ENCODE results near the gene PTDSS2. TPM values are rescaled to one million over a fixed set of nuclear protein-coding genes. Genes with fewer than 3 reads are reported as not detected.

PTDSS2 gene
- total and polyA plus RNA-seq, 2 experiments from 2014 or later = 22.7 to 145 TPM

DNA sequence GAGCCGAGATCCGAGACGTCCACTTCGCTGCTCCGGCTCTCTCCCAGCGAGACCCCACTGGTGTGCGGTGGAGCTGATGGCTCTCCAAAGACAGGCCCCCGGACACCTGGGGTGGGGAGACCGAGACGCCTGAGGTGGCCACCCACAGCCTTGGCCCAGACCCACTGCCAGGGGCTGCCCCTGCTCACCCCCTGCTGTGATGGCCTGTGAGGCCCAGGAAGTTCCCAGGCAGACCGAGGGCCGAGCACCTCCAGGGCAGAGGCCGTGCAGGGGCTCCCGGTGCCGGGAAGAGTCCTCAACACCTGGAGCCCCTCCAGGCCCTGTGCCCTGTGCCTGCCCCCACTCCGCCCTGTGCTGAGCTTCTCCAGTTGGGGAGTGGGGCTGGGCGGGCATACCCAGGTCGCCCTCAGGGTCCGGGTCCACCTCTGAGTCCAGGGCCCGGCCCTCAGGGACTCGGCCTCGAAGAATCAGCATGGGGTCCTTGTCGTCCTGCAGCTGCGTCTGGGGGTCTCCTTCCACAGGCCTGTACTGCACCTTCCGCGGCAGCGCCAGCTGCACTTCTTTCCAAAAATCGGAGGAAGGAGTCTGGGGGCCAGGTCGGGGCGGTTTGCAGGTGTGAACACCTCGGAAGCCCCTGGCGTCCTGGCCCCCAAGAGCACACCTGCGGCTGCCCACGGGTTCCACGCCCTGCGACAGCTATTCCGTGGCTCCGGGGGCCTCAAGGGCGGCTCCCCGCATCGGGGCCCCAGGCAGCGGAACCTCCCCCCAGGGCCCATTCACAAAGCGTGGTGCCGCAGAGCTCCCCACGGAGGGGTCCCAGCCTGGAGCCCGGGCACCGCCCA lies 43.9 kb upstream of the PTDSS2 start (continued):
- TF ChIP-seq, protein P1, sequence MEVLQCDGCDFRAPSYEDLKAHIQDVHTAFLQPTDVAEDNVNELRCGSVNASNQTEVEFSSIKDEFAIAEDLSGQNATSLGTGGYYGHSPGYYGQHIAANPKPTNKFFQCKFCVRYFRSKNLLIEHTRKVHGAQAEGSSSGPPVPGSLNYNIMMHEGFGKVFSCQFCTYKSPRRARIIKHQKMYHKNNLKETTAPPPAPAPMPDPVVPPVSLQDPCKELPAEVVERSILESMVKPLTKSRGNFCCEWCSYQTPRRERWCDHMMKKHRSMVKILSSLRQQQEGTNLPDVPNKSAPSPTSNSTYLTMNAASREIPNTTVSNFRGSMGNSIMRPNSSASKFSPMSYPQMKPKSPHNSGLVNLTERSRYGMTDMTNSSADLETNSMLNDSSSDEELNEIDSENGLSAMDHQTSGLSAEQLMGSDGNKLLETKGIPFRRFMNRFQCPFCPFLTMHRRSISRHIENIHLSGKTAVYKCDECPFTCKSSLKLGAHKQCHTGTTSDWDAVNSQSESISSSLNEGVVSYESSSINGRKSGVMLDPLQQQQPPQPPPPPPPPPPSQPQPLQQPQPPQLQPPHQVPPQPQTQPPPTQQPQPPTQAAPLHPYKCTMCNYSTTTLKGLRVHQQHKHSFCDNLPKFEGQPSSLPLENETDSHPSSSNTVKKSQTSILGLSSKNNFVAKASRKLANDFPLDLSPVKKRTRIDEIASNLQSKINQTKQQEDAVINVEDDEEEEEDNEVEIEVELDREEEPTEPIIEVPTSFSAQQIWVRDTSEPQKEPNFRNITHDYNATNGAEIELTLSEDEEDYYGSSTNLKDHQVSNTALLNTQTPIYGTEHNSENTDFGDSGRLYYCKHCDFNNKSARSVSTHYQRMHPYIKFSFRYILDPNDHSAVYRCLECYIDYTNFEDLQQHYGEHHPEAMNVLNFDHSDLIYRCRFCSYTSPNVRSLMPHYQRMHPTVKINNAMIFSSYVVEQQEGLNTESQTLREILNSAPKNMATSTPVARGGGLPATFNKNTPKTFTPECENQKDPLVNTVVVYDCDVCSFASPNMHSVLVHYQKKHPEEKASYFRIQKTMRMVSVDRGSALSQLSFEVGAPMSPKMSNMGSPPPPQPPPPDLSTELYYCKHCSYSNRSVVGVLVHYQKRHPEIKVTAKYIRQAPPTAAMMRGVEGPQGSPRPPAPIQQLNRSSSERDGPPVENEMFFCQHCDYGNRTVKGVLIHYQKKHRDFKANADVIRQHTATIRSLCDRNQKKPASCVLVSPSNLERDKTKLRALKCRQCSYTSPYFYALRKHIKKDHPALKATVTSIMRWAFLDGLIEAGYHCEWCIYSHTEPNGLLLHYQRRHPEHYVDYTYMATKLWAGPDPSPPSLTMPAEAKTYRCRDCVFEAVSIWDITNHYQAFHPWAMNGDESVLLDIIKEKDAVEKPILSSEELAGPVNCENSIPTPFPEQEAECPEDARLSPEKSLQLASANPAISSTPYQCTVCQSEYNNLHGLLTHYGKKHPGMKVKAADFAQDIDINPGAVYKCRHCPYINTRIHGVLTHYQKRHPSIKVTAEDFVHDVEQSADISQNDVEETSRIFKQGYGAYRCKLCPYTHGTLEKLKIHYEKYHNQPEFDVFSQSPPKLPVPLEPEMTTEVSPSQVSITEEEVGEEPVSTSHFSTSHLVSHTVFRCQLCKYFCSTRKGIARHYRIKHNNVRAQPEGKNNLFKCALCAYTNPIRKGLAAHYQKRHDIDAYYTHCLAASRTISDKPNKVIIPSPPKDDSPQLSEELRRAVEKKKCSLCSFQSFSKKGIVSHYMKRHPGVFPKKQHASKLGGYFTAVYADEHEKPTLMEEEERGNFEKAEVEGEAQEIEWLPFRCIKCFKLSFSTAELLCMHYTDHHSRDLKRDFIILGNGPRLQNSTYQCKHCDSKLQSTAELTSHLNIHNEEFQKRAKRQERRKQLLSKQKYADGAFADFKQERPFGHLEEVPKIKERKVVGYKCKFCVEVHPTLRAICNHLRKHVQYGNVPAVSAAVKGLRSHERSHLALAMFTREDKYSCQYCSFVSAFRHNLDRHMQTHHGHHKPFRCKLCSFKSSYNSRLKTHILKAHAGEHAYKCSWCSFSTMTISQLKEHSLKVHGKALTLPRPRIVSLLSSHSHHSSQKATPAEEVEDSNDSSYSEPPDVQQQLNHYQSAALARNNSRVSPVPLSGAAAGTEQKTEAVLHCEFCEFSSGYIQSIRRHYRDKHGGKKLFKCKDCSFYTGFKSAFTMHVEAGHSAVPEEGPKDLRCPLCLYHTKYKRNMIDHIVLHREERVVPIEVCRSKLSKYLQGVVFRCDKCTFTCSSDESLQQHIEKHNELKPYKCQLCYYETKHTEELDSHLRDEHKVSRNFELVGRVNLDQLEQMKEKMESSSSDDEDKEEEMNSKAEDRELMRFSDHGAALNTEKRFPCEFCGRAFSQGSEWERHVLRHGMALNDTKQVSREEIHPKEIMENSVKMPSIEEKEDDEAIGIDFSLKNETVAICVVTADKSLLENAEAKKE (CRISPR knock-in tag; IDR thresholded peaks at IDR 0.05) = no peak
- TF ChIP-seq, protein P2, sequence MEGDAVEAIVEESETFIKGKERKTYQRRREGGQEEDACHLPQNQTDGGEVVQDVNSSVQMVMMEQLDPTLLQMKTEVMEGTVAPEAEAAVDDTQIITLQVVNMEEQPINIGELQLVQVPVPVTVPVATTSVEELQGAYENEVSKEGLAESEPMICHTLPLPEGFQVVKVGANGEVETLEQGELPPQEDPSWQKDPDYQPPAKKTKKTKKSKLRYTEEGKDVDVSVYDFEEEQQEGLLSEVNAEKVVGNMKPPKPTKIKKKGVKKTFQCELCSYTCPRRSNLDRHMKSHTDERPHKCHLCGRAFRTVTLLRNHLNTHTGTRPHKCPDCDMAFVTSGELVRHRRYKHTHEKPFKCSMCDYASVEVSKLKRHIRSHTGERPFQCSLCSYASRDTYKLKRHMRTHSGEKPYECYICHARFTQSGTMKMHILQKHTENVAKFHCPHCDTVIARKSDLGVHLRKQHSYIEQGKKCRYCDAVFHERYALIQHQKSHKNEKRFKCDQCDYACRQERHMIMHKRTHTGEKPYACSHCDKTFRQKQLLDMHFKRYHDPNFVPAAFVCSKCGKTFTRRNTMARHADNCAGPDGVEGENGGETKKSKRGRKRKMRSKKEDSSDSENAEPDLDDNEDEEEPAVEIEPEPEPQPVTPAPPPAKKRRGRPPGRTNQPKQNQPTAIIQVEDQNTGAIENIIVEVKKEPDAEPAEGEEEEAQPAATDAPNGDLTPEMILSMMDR (conservative IDR thresholded peaks at IDR 0.05; ENCODE audit: low read depth in 2 of 2) = no peak
- TF ChIP-seq STAT1 (IDR thresholded peaks at IDR 0.05; ENCODE audit: unreplicated experiment) (no peak), ZNF331 (CRISPR knock-in tag; IDR thresholded peaks at IDR 0.05; ENCODE audit: low read depth) (no peak), NANOG (IDR thresholded peaks at IDR 0.05; ENCODE audit: borderline replicate concordance) (no peak), ZNF114 (CRISPR knock-in tag; IDR thresholded peaks at IDR 0.05) (no peak), EZH2 (IDR thresholded peaks at IDR 0.05; ENCODE audit: low read depth, unreplicated experiment) (no peak), CREB1 (CRISPR knock-in tag; IDR thresholded peaks at IDR 0.05; ENCODE audit: low read depth) (no peak), JUNB (IDR thresholded peaks at IDR 0.05; ENCODE audit: unreplicated experiment) (no peak)
- TF ChIP-seq, protein P3, sequence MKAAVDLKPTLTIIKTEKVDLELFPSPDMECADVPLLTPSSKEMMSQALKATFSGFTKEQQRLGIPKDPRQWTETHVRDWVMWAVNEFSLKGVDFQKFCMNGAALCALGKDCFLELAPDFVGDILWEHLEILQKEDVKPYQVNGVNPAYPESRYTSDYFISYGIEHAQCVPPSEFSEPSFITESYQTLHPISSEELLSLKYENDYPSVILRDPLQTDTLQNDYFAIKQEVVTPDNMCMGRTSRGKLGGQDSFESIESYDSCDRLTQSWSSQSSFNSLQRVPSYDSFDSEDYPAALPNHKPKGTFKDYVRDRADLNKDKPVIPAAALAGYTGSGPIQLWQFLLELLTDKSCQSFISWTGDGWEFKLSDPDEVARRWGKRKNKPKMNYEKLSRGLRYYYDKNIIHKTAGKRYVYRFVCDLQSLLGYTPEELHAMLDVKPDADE (IDR thresholded peaks at IDR 0.05) = no peak
- TF ChIP-seq, protein P4, sequence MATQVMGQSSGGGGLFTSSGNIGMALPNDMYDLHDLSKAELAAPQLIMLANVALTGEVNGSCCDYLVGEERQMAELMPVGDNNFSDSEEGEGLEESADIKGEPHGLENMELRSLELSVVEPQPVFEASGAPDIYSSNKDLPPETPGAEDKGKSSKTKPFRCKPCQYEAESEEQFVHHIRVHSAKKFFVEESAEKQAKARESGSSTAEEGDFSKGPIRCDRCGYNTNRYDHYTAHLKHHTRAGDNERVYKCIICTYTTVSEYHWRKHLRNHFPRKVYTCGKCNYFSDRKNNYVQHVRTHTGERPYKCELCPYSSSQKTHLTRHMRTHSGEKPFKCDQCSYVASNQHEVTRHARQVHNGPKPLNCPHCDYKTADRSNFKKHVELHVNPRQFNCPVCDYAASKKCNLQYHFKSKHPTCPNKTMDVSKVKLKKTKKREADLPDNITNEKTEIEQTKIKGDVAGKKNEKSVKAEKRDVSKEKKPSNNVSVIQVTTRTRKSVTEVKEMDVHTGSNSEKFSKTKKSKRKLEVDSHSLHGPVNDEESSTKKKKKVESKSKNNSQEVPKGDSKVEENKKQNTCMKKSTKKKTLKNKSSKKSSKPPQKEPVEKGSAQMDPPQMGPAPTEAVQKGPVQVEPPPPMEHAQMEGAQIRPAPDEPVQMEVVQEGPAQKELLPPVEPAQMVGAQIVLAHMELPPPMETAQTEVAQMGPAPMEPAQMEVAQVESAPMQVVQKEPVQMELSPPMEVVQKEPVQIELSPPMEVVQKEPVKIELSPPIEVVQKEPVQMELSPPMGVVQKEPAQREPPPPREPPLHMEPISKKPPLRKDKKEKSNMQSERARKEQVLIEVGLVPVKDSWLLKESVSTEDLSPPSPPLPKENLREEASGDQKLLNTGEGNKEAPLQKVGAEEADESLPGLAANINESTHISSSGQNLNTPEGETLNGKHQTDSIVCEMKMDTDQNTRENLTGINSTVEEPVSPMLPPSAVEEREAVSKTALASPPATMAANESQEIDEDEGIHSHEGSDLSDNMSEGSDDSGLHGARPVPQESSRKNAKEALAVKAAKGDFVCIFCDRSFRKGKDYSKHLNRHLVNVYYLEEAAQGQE (IDR thresholded peaks at IDR 0.05; ENCODE audit: unreplicated experiment) = no peak

Data from GM23338 (cell line).